Sigmoid colon (tissue), 7 donors: ENCODE results near the gene PROSER2. TPM values are rescaled to one million over a fixed set of nuclear protein-coding genes. Genes with fewer than 3 reads are reported as not detected.

Experiments
- DNase-seq: peaks from one replicate; pipeline ENCODE4 v3.0.0-alpha.2; 2019
- H3K27ac ChIP-seq, 4 donors: fragments of 200-600 bp; sonication (generic); one replicate each; pipeline ENCODE4 v1.5.1; 2016 to 2019; ENCODE audit warnings: mild to moderate bottlenecking in 1 of 4
- H3K27me3 ChIP-seq, 3 donors: fragments of 200-600 bp; sonication (generic); one replicate each; pipeline ENCODE4 v1.5.1; 2019; ENCODE audit warnings: mild to moderate bottlenecking in 1 of 3
- H3K36me3 ChIP-seq, 4 donors: fragments of 200-600 bp; sonication (generic); one replicate each; pipeline ENCODE4 v1.5.1; 2016 to 2019
- H3K4me1 ChIP-seq, 4 donors: fragments of 200-600 bp; sonication (generic); one replicate each; pipeline ENCODE4 v1.5.1; 2017 to 2019
- H3K4me3 ChIP-seq, 4 donors: fragments of 200-600 bp; sonication (generic); one replicate each; pipeline ENCODE4 v1.5.1; 2017 to 2019; ENCODE audit warnings: mild to moderate bottlenecking in 2 of 4, moderate library complexity in 1 of 4
- H3K9me3 ChIP-seq, 4 donors: fragments of 200-600 bp in 3 of 4; sonication (generic) in 3 of 4; one replicate each; pipeline versions ENCODE4 v1.5.1 to v1.6.1; 2013 to 2019
- CTCF ChIP-seq, 4 experiments: fragments of 450-650 bp in 3 of 4; fragments of 200-600 bp in 1 of 4; IDR thresholded peaks; one replicate each; pipeline ENCODE4 v1.5.1; 2016 to 2019; ENCODE audit warnings: antibody characterized with exemption in 4 of 4, mild to moderate bottlenecking in 3 of 4, moderate library complexity in 2 of 4
- EP300 ChIP-seq, 4 donors: sonication (generic); formaldehyde crosslinking; IDR thresholded peaks; one replicate each; pipeline ENCODE4 v1.6.1; 2017; ENCODE audit warnings: antibody characterized with exemption in 4 of 4
- POLR2A ChIP-seq, 2 donors: fragments of 450-650 bp; IDR thresholded peaks; one replicate each; pipeline ENCODE4 v1.6.1; 2016; ENCODE audit warnings: antibody characterized with exemption in 2 of 2, mild to moderate bottlenecking in 2 of 2, moderate library complexity in 2 of 2
- POLR2AphosphoS5 ChIP-seq, 4 donors: sonication (generic); formaldehyde crosslinking; IDR thresholded peaks; one replicate each; pipeline ENCODE4 v1.6.1; 2017; ENCODE audit warnings: antibody characterized with exemption in 4 of 4
- WGBS, 2 donors: extraction: QIAGEN DNeasy Blood & Tissue Kit; methylation state at CpG; one replicate each; pipeline ENCODE4 v1.1.7; 2013; 5-methylcytosine and 5-hydroxymethylcytosine counted together
- intact Hi-C: fragments of 100-400 bp; cut with DNase I; formaldehyde crosslinking; loops from one replicate; pipeline ENCODE4 v1.15.1; 2023
- polyA plus RNA-seq, 3 donors: library from polyadenylated mRNA; stranded (reverse); fragments of 200-250 nt; gene quantifications; one replicate each; pipeline ENCODE4 v1.2.3, GENCODE V29; 2013
- total RNA-seq, 4 donors: library from RNA; depleted of rRNA; stranded (reverse); fragments of >200 nt; gene quantifications; one replicate each; pipeline ENCODE4 v1.1.0, GENCODE V29; 2016
- donor health status: healthy with polysubstance abuse.
- donor health status: Bipolar disorder and iron deficiency.
- donor health status: healthy.

Gene PROSER2
- total and polyA plus RNA-seq, 7 donors: 0.60 to 2.8 (median 1.8) TPM

DNA sequence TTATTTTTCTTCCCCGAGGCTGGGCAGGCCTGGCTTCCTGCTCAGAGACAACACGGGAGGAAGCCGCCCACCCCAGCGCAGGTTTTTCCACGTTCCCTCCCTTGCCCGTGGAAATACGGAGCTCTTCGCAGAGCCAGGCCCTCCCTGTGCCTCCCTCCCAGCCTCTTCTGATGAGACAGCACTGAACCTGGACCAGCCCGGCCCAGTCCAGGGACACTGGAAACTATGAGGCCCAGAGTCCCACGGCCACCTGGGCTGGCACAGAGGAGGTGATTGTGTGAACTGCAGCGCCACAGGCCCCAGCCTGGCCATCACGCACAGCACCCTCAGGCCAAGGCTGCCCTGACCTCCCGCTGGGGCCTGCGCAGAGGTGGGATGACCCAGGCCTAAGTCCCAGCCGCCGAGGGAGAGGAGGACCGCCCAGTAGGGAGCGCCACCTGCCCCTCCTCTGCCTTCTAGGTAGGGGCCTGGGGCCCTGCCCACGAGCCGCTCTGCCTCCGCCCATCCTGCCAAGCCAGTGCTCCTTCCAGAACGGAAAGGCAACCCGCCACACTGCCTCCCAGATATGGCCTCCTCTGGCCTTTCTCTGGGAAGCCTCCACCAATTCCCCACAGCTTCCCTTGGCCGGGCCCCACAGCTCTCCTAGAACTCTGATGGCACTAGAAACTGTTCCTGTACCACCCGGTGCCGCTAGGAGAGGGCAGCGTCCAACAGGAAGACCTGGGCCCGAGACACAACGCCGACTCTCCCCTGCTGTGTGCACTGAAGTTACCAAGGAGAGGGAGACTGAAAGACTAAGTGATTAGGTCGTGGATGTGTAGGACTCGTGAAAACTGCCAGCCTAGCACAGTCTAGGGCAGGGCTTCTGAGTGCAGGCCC lies 57.2 kb downstream of the PROSER2 start:
- 86 to 89% methylated on average over 32 of the region's 32 CpGs for WGBS, 2 donors
- Histone ChIP-seq H3K27ac (no peak overlapping the region), H3K4me1 (peaks cover 0 to 8% (median 5%) of the 10 kb centered on the region in 4 donors), H3K36me3 (no peaks in the 10 kb centered on the region), H3K27me3 (no peaks in the 10 kb centered on the region), H3K9me3 (no peaks in the 10 kb centered on the region), H3K4me3 (no peak overlapping the region)
- DNase-seq: no peak
- intact Hi-C loops: no loop called here
- TF ChIP-seq POLR2A (IDR thresholded peaks at IDR 0.05): no peak
- TF ChIP-seq EP300 (IDR thresholded peaks at IDR 0.05): no peak
- no peak for TF ChIP-seq CTCF (IDR thresholded peaks at IDR 0.05)
- no peak for TF ChIP-seq POLR2AphosphoS5 (IDR thresholded peaks at IDR 0.05)

- intact Hi-C loops: no loop called here
- Histone ChIP-seq H3K4me3 (no peak overlapping the region), H3K27me3 (no peaks in the 10 kb centered on the region), H3K36me3 (no peaks in the 10 kb centered on the region), H3K4me1 (peaks cover 0 to 1% (median 0%) of the 10 kb centered on the region in 4 donors), H3K27ac (no peak overlapping the region), H3K9me3 (no peaks in the 10 kb centered on the region)
- 85 to 92% methylated on average over 11 of the region's 11 CpGs for WGBS, 2 donors
- no peak for DNase-seq
- TF ChIP-seq EP300 (IDR thresholded peaks at IDR 0.05) (no peak), POLR2A (IDR thresholded peaks at IDR 0.05) (no peak), CTCF (IDR thresholded peaks at IDR 0.05) (no peak), POLR2AphosphoS5 (IDR thresholded peaks at IDR 0.05) (no peak)
These were observed 57.9 kb downstream of the PROSER2 start for GRCh38 chr10:11881030-11881476.

- intact Hi-C loops: no loop called here
- no peak for DNase-seq
- H3K27ac ChIP-seq: no peak overlapping the region
- H3K4me1 ChIP-seq: no peaks in the 10 kb centered on the region
- TF ChIP-seq POLR2A (IDR thresholded peaks at IDR 0.05) (no peak), CTCF (IDR thresholded peaks at IDR 0.05) (no peak), POLR2AphosphoS5 (IDR thresholded peaks at IDR 0.05) (no peak), EP300 (IDR thresholded peaks at IDR 0.05) (no peak)
- no peaks in the 10 kb centered on the region for H3K27me3 ChIP-seq
- H3K9me3 ChIP-seq: no peaks in the 10 kb centered on the region
- no peaks in the 10 kb centered on the region for H3K36me3 ChIP-seq
- H3K4me3 ChIP-seq: no peak overlapping the region
- WGBS, 2 donors: 87 to 93% methylated on average over 21 of the region's 21 CpGs
These were observed 58.6 kb downstream of the PROSER2 start for GRCh38 chr10:11881477-11882417.

GRCh38 chr10:11882646-11883375 lies 59.7 kb downstream of the PROSER2 start:
- DNase-seq: peak; percentile 4
- no peak overlapping the region for H3K27ac ChIP-seq
- H3K4me3 ChIP-seq: no peak overlapping the region
- no peaks in the 10 kb centered on the region for H3K36me3 ChIP-seq
- intact Hi-C loops: no loop called here
- no peaks in the 10 kb centered on the region for H3K27me3 ChIP-seq
- TF ChIP-seq CTCF (IDR thresholded peaks at IDR 0.05) (no peak), POLR2A (IDR thresholded peaks at IDR 0.05) (no peak), EP300 (IDR thresholded peaks at IDR 0.05) (no peak), POLR2AphosphoS5 (IDR thresholded peaks at IDR 0.05) (no peak)
- 87 to 95% methylated on average over 14 of the region's 14 CpGs for WGBS, 2 donors
- no peaks in the 10 kb centered on the region for H3K4me1 ChIP-seq
- no peaks in the 10 kb centered on the region for H3K9me3 ChIP-seq
